ENCODE data around the gene DARS1.

Gene DARS1

DNA sequence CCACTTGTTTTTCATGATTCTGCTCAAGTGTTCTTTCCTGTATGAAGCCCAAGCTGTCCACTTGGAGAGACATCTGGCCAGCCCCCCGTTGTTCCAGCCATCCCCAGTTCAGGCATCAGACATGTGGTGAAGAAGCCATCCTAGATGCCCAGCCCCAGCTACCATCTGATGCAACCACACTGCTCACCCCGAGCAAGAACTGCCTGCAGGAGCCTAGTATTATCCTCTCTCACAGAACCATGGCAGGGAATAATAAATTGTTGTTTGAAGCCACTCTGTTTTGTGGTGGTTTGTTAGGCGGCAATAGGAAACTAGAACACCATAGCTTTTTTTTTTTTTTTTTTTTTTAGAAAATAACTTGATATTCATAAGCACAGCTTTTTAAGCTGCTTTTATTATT is 19.5 kb upstream of the DARS1 start:
- Histone ChIP-seq H3K4me1 (ENCODE audit: insufficient read depth, low read length) (peaks cover 7% of the 10 kb centered on the region), H3K9me3 (ENCODE audit: insufficient read depth, low read length, severe bottlenecking) (no peaks in the 10 kb centered on the region), H3K27me3 (ENCODE audit: insufficient read depth, low read length, poor library complexity) (no peaks in the 10 kb centered on the region), H3K4me2 (ENCODE audit: insufficient read depth, low read length) (no peak overlapping the region), H2AFZ (ENCODE audit: low read depth, low read length) (no peak overlapping the region), H3K79me2 (ENCODE audit: insufficient read depth, low read length) (no peaks in the 10 kb centered on the region), H3K9ac (ENCODE audit: low read depth, low read length) (no peak overlapping the region), H4K20me1 (ENCODE audit: insufficient read depth, low read length) (no peaks in the 10 kb centered on the region), H3K4me3 (ENCODE audit: low read depth in 1 of 2, low read length in 2 of 2) (no peak overlapping the region), H3K27ac (ENCODE audit: low read length) (no peak overlapping the region), H3K36me3 (ENCODE audit: insufficient read depth, low read length) (no peaks in the 10 kb centered on the region)
- DNase-seq (no peak), ATAC-seq (ENCODE audit: insufficient read depth, low read depth) (no peak)
- TF ChIP-seq EZH2 (IDR thresholded peaks at IDR 0.05; ENCODE audit: borderline replicate concordance, low read depth, low read length, severe bottlenecking) = no peak
- TF ChIP-seq, protein P1, sequence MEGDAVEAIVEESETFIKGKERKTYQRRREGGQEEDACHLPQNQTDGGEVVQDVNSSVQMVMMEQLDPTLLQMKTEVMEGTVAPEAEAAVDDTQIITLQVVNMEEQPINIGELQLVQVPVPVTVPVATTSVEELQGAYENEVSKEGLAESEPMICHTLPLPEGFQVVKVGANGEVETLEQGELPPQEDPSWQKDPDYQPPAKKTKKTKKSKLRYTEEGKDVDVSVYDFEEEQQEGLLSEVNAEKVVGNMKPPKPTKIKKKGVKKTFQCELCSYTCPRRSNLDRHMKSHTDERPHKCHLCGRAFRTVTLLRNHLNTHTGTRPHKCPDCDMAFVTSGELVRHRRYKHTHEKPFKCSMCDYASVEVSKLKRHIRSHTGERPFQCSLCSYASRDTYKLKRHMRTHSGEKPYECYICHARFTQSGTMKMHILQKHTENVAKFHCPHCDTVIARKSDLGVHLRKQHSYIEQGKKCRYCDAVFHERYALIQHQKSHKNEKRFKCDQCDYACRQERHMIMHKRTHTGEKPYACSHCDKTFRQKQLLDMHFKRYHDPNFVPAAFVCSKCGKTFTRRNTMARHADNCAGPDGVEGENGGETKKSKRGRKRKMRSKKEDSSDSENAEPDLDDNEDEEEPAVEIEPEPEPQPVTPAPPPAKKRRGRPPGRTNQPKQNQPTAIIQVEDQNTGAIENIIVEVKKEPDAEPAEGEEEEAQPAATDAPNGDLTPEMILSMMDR (IDR thresholded peaks at IDR 0.05; ENCODE audit: borderline replicate concordance, extremely low read depth, low read length, poor library complexity, severe bottlenecking) = no peak

DNA sequence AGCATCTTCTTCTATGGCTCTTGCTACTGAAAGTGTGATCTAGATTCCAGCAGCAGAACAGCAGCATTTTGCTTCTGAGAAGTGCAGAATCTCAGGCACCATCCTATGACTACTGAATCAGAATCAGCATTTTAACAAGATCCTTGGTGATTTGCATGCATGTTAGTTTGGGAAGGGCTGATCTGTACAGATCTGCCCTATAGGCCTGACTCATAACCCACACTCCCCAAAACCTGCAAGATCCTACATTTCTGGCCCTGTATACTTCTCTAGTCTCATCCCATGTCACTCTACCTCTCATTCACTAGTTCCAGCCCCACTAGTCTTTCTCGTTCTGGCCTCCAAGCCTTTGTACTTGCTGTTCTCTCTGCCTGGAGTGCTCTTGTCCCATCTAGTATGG is 15.7 kb upstream of the DARS1 start:
- TF ChIP-seq, protein P1 (IDR thresholded peaks at IDR 0.05; ENCODE audit: borderline replicate concordance, extremely low read depth, low read length, poor library complexity, severe bottlenecking) = no peak
- TF ChIP-seq EZH2 (IDR thresholded peaks at IDR 0.05; ENCODE audit: borderline replicate concordance, low read depth, low read length, severe bottlenecking) = no peak
- H3K4me3 ChIP-seq (ENCODE audit: low read depth in 1 of 2, low read length in 2 of 2) = no peak overlapping the region
- H3K9me3 ChIP-seq (ENCODE audit: insufficient read depth, low read length, severe bottlenecking) = no peaks in the 10 kb centered on the region
- no peak for ATAC-seq (ENCODE audit: insufficient read depth, low read depth)
- no peaks in the 10 kb centered on the region; the same call in 1 of the 2 replicates for H3K4me1 ChIP-seq (ENCODE audit: insufficient read depth, low read length)
- H3K9ac ChIP-seq (ENCODE audit: low read depth, low read length) = no peak overlapping the region
- no peak overlapping the region for H3K4me2 ChIP-seq (ENCODE audit: insufficient read depth, low read length)
- H3K27ac ChIP-seq (ENCODE audit: low read length) = no peak overlapping the region
- H3K79me2 ChIP-seq (ENCODE audit: insufficient read depth, low read length) = no peaks in the 10 kb centered on the region
- H4K20me1 ChIP-seq (ENCODE audit: insufficient read depth, low read length) = no peaks in the 10 kb centered on the region
- no peaks in the 10 kb centered on the region for H3K27me3 ChIP-seq (ENCODE audit: insufficient read depth, low read length, poor library complexity)
- no peaks in the 10 kb centered on the region for H3K36me3 ChIP-seq (ENCODE audit: insufficient read depth, low read length)
- H2AFZ ChIP-seq (ENCODE audit: low read depth, low read length) = no peak overlapping the region
- DNase-seq = no peak

GRCh38 chr2:136000502-136000901 is 15.1 kb upstream of the DARS1 start:
- no peak for ATAC-seq (ENCODE audit: insufficient read depth, low read depth)
- DNase-seq = no peak
- H2AFZ ChIP-seq (ENCODE audit: low read depth, low read length) = no peak overlapping the region
- no peak overlapping the region for H3K9ac ChIP-seq (ENCODE audit: low read depth, low read length)
- H3K79me2 ChIP-seq (ENCODE audit: insufficient read depth, low read length) = no peaks in the 10 kb centered on the region
- no peak overlapping the region for H3K4me2 ChIP-seq (ENCODE audit: insufficient read depth, low read length)
- TF ChIP-seq EZH2 (IDR thresholded peaks at IDR 0.05; ENCODE audit: borderline replicate concordance, low read depth, low read length, severe bottlenecking) = no peak
- TF ChIP-seq, protein P1 (IDR thresholded peaks at IDR 0.05; ENCODE audit: borderline replicate concordance, extremely low read depth, low read length, poor library complexity, severe bottlenecking) = no peak
- H3K4me1 ChIP-seq (ENCODE audit: insufficient read depth, low read length) = no peaks in the 10 kb centered on the region
- no peaks in the 10 kb centered on the region for H4K20me1 ChIP-seq (ENCODE audit: insufficient read depth, low read length)
- H3K27ac ChIP-seq (ENCODE audit: low read length) = no peak overlapping the region
- H3K4me3 ChIP-seq (ENCODE audit: low read depth in 1 of 2, low read length in 2 of 2) = no peak overlapping the region
- no peaks in the 10 kb centered on the region for H3K27me3 ChIP-seq (ENCODE audit: insufficient read depth, low read length, poor library complexity)
- H3K36me3 ChIP-seq (ENCODE audit: insufficient read depth, low read length) = no peaks in the 10 kb centered on the region
- H3K9me3 ChIP-seq (ENCODE audit: insufficient read depth, low read length, severe bottlenecking) = no peaks in the 10 kb centered on the region

DNA sequence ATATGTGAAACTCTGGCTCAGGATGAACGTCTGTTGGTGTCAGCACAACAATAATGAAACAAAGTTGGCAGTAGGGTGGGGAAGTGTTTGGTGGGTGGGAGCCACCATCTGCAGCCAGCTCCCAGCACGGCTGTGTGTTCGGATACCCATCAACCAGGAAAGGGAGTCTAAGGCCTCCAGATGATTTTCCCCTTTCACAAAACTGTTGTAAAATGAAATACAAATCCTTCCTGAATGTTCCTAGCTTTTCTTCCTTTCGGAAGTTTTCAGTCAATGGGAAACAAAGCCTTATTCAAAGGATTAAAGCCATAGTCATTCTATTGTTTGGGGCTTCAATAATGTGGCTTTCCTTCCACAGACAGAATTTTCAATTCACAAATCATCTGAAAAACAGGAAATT is 14.5 kb upstream of the DARS1 start:
- Histone ChIP-seq H3K27me3 (ENCODE audit: insufficient read depth, low read length, poor library complexity) (no peaks in the 10 kb centered on the region), H3K79me2 (ENCODE audit: insufficient read depth, low read length) (no peaks in the 10 kb centered on the region), H2AFZ (ENCODE audit: low read depth, low read length) (no peak overlapping the region), H3K27ac (ENCODE audit: low read length) (no peak overlapping the region), H3K36me3 (ENCODE audit: insufficient read depth, low read length) (no peaks in the 10 kb centered on the region), H4K20me1 (ENCODE audit: insufficient read depth, low read length) (no peaks in the 10 kb centered on the region), H3K9me3 (ENCODE audit: insufficient read depth, low read length, severe bottlenecking) (no peaks in the 10 kb centered on the region), H3K4me2 (ENCODE audit: insufficient read depth, low read length) (no peak overlapping the region), H3K9ac (ENCODE audit: low read depth, low read length) (no peak overlapping the region), H3K4me1 (ENCODE audit: insufficient read depth, low read length) (no peaks in the 10 kb centered on the region), H3K4me3 (ENCODE audit: low read depth in 1 of 2, low read length in 2 of 2) (no peak overlapping the region)
- no peak for ATAC-seq (ENCODE audit: insufficient read depth, low read depth)
- DNase-seq = no peak
- TF ChIP-seq EZH2 (IDR thresholded peaks at IDR 0.05; ENCODE audit: borderline replicate concordance, low read depth, low read length, severe bottlenecking) = no peak
- TF ChIP-seq, protein P1 (IDR thresholded peaks at IDR 0.05; ENCODE audit: borderline replicate concordance, extremely low read depth, low read length, poor library complexity, severe bottlenecking) = no peak

Data from DND-41 (cell line).